ENCODE results near the gene NAXD.
"Not testable (repeated sequence)": the region's sequence is repeated elsewhere in the genome, so short reads cannot be mapped to it uniquely, and the experiment has no call there.

Gene NAXD

GRCh38 chr13:110664673-110665072 lies 49.3 kb downstream of the NAXD start:
- DNase-seq (ENCODE audit: low read depth) = no peak

- no peak for DNase-seq (ENCODE audit: low read depth)
Observed at GRCh38 chr13:110665491-110666254, 50.3 kb downstream of the NAXD start.

- DNase-seq (ENCODE audit: low read depth) = no peak
Observed at GRCh38 chr13:110666255-110666533, 50.8 kb downstream of the NAXD start.

GRCh38 chr13:110669036-110669435 lies 53.7 kb downstream of the NAXD start:
- DNase-seq (ENCODE audit: low read depth) = no peak

- DNase-seq (ENCODE audit: low read depth) = not testable (repeated sequence)
Observed at GRCh38 chr13:110669814-110670213, 54.5 kb downstream of the NAXD start.

- no peak for DNase-seq (ENCODE audit: low read depth)
Observed at GRCh38 chr13:110676595-110677587, 61.5 kb downstream of the NAXD start.

GRCh38 chr13:110677731-110678545 lies 62.6 kb downstream of the NAXD start:
- no peak for DNase-seq (ENCODE audit: low read depth)

- DNase-seq (ENCODE audit: low read depth) = no peak
Observed at GRCh38 chr13:110680852-110681251, 65.5 kb downstream of the NAXD start.

- no peak for DNase-seq (ENCODE audit: low read depth)
Observed at GRCh38 chr13:110681868-110682550, 66.7 kb downstream of the NAXD start.

- DNase-seq (ENCODE audit: low read depth) = no peak
Observed at GRCh38 chr13:110682746-110683145, 67.4 kb downstream of the NAXD start.

- no peak for DNase-seq (ENCODE audit: low read depth)
Observed at GRCh38 chr13:110683203-110683883, 68.0 kb downstream of the NAXD start.

- no peak for DNase-seq (ENCODE audit: low read depth)
Observed at GRCh38 chr13:110683921-110684320, 68.6 kb downstream of the NAXD start.

- no peak for DNase-seq (ENCODE audit: low read depth)
Observed at GRCh38 chr13:110684388-110685056, 69.2 kb downstream of the NAXD start.

- DNase-seq (ENCODE audit: low read depth) = no peak
Observed at GRCh38 chr13:110685305-110686020, 70.1 kb downstream of the NAXD start.

GRCh38 chr13:110687736-110688135 lies 72.4 kb downstream of the NAXD start:
- no peak for DNase-seq (ENCODE audit: low read depth)

GRCh38 chr13:110689041-110689440 lies 73.7 kb downstream of the NAXD start:
- DNase-seq (ENCODE audit: low read depth) = no peak
